Measurements from ENCODE around the gene GLO1.

- TF ChIP-seq FOXA1 (IDR thresholded peaks at IDR 0.05) (no peak), CTBP1 (IDR thresholded peaks at IDR 0.05; ENCODE audit: borderline replicate concordance) (no peak), PKNOX1 (IDR thresholded peaks at IDR 0.05) (no peak), BHLHE40 (IDR thresholded peaks at IDR 0.05; ENCODE audit: borderline replicate concordance) (no peak), SP1 (IDR thresholded peaks at IDR 0.05) (no peak), ARNT (IDR thresholded peaks at IDR 0.05) (no peak), SUZ12 (IDR thresholded peaks at IDR 0.05) (no peak), NFRKB (IDR thresholded peaks at IDR 0.05) (no peak), ELF4 (IDR thresholded peaks at IDR 0.05) (no peak)
Measured at GRCh38 chr6:38632490-38632889, 70.5 kb downstream of the GLO1 start.

Data from HEK293T (cell line).